Measurements from ENCODE around the gene EPHA2.
"Not testable (repeated sequence)": the region's sequence is repeated elsewhere in the genome, so short reads cannot be mapped to it uniquely, and the experiment has no call there.

Gene EPHA2

GRCh38 chr1:16119504-16119903 lies 36.4 kb downstream of the EPHA2 start:
- no peak for DNase-seq (ENCODE audit: low spot score)

DNA sequence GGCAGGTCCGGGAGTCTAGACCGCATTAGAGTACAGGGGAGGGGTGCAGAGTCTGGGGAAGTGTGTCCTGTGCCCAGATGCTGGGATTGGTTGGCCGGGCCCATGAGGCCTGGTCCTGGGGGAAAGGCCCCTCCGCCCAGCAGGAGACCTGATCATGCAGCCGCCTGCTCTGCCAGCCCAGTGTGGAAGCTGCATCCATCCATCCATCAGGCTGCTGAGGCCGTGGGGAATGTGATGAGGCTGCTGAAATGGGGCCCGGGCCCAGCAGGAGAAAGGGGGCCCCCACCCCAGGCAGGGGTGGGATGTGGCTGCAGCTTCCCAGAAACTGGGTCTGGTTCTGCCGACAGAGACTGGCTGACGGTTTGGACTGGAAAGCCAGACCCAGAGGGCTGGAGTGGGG lies 37.2 kb downstream of the EPHA2 start:
- no peak for DNase-seq (ENCODE audit: low spot score)

DNA sequence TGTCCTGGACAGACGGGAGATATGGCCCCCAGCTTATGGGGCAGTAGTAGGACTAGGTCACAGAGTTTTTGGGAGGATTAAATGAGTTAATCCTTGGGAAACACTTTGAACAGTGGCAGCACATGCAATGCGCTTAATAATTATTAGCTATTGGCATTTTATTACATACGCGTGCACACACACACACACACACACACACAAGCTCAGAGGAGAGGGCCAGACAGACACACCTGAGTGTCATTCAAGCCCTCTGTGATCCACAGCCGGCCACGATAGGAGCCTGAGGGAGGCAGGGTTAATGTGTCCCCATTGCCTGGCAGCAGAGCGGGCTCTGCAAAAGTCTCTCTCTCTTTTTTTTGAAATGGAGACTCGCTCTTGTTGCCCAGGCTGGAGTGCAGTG lies 37.9 kb downstream of the EPHA2 start:
- DNase-seq (ENCODE audit: low spot score), result no peak

- DNase-seq (ENCODE audit: low spot score), result no peak
Measured at GRCh38 chr1:16117369-16117768, 38.5 kb downstream of the EPHA2 start.

- no peak for DNase-seq (ENCODE audit: low spot score)
Measured at GRCh38 chr1:16116625-16117024, 39.2 kb downstream of the EPHA2 start.

DNA sequence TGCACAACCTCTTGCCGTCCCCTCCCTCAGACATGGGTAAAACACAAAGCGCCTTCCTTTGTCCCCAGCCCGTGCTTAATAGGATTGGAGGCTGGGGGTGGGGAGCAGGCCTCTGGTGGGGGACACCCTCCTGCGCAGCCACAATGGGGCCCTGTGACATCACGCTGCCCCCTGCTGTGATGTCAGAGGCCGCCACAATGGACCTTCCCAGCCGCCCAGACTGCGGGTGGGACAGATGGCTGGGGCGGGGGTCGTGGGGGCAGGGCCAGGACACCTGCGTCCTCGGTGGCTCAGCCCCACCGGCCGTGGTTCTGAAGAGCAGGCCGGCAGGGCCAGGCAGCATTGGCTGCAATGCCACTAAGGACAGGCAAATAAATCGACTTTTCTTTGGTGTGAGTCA lies 39.9 kb downstream of the EPHA2 start:
- DNase-seq (ENCODE audit: low spot score), result no peak

DNA sequence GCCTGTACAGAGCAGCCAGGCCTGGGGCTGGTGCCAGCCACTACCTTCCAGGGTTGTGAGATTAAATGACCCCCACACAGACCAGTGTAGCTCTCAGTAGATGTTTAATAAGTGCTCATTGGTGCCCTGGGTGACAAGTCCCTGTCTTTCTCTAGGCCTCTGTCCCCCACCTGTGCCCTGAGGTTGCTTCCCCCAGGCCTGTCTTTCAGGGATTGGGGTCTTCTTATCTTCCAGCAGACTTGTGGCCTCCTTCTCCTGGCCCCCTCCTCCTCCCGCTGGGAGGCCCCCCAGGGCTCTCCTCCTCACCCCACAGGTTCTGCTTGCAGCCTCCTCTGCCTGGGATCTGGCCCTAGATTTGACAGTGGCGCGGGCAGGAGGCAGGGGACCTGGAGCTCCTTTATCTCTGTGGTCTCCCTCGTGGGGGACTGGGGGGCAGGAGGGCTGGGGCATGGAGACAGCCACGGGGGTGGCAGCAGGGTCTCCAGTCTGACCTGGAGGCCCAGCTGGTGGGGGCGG lies 40.3 kb downstream of the EPHA2 start:
- DNase-seq (ENCODE audit: low spot score), result no peak

DNA sequence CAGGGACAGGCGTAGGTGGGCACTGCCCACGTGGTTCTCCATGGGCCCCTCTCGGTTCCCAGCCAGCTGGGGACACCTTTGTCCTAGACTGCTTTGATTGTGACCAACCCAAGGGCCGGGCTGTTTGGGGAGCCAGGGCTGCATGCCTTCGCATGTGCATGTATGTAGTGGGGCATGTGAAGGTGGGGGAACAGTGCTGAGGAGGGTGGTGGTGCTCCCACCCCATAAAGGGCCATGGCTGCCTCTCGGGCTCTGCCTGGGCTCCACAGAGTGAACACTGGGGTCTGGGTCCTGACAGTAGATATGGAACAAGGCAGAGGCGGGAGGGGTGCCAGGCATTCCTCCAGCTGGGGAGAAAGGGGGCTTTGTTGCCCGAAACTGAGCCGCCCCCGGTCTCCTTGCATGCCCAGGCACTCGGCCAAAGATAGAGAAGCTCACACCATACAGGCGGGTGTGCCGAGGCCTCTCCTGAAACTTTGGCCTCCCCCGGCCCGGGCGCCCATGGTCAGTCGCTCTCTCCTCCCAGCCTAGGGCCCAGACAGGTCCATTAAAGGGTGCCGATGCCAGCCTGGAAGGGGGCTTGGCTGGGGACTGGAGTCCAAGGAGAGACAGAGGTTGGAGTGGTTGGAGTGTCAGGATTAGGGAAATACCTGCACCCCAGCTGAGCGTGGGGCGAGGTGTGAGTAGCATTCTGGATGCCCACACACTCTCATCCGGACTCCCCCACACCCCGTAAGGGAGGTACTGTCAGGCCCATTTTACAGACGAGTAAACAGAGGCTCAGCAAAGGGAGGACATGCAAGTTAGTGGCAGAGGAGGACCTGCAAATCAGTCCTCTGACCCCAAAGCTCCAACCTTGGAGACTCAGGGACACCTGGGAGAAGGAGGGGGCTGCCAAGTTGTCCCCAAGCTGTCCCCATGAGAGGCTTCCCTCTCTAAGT lies 41.1 kb downstream of the EPHA2 start:
- no peak for DNase-seq (ENCODE audit: low spot score)

DNA sequence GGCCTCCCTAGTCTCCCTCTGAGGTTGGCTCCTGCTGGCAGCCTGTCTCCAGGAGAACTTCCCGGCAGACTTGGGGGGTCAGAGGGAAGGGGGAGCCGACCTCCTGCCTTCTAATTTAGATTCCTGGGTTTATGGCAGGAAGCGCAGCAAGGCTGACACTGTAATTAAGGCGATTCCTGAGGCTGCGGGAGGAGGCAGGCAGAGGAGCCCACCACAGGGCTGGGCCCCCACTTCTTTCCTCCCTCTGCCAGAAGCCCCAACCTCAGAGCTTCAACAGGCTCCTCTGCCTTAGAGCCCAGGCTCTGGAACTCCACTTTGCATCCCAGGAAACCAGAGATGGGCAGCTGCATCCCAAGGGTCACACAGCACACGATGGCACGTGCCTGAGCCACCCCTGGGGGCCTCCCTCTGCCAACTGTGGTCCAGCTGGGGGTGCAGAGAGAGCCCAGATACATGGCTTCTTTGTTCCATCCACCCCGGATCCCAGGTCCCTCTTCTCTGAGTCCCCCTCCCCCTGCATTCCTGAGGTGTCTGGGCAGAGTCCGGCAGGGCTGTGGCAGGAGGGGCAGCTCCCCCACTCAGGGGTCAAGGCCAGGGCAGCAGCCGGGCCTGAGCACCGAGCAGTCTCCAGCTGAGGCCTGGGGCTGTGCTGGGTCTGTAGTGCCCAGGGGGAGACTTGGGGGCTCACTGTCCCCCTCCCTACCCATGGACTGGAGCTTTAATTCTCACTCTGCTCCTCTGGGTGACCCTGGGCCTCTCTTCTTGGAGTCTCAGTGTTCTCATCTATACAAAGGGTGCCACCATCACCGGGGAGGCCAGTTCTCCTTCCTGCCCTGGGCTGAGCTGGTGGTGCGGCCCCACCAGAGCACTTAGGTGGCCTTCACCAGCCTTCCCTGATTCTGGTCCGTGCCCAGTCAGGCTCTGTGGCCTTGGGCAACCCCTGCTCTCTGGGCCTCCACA lies 43.0 kb downstream of the EPHA2 start:
- no peak for DNase-seq (ENCODE audit: low spot score)

GRCh38 chr1:16111771-16112595 lies 43.9 kb downstream of the EPHA2 start:
- DNase-seq (ENCODE audit: low spot score), result no peak

GRCh38 chr1:16110884-16111283 lies 45.0 kb downstream of the EPHA2 start:
- DNase-seq (ENCODE audit: low spot score), result no peak

GRCh38 chr1:16110456-16110855 lies 45.4 kb downstream of the EPHA2 start:
- DNase-seq (ENCODE audit: low spot score), result no peak

GRCh38 chr1:16109571-16109970 lies 46.3 kb downstream of the EPHA2 start:
- DNase-seq (ENCODE audit: low spot score), result no peak

- not testable (repeated sequence) for DNase-seq (ENCODE audit: low spot score)
Measured at GRCh38 chr1:16107039-16107438, 48.8 kb downstream of the EPHA2 start.

DNA sequence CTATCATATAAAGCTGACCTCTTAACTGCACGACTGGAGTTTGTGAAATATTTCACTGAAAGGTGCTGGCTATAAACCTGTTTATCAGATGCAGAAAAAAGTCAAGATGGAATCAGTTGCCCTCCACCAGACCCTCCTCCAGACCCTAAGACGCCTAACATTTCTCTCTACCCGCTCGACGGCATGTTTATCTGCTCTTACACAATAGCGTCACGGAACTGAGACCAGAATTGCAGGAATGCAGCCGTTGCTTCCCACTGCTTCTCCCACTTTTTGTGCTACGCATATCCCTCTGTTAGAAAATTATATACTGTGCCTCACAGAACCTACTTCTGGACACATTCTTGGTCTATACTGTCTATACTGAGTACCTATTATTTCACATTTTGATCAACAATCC lies 54.2 kb downstream of the EPHA2 start:
- DNase-seq (ENCODE audit: low spot score), result no peak

DNA sequence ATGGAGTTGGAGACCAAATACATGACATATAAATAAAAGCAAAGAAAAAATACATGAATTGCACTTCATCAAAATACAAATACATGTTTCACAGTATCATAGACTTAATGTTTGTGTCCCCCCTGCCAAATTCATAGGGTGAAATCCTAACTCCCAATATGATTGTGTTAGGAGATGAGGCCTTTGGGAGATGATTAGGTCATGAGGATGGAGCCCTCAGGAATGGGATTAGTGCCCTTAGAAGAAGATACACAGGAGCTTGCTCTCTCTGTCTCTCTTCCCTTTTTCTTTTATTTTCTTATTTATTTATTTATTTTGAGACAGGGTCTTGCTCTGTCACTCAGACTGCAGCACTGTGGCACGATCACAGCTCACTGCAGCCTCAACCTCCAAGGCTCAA lies 56.5 kb downstream of the EPHA2 start:
- no peak for DNase-seq (ENCODE audit: low spot score)

DNA sequence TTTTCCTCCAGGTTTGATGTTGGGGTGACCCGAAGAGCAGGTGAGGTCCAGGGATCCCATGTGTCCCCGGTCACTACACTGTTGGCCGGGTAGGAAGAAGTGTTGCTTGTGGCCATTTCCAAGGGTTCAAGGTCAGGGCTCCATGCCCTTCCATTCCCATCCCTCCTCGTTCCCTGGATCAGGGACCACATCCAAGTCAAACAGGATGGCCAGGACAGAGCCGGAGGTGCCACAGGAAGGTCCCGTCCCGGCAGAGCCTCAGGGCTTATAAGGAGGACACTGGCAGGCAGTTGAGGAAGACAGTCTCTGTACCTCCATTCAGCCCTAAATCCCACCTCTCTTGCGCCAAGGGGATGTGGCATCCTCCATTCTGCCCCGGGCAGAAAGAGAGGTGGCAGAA lies 60.4 kb downstream of the EPHA2 start:
- no peak for DNase-seq (ENCODE audit: low spot score)

DNA sequence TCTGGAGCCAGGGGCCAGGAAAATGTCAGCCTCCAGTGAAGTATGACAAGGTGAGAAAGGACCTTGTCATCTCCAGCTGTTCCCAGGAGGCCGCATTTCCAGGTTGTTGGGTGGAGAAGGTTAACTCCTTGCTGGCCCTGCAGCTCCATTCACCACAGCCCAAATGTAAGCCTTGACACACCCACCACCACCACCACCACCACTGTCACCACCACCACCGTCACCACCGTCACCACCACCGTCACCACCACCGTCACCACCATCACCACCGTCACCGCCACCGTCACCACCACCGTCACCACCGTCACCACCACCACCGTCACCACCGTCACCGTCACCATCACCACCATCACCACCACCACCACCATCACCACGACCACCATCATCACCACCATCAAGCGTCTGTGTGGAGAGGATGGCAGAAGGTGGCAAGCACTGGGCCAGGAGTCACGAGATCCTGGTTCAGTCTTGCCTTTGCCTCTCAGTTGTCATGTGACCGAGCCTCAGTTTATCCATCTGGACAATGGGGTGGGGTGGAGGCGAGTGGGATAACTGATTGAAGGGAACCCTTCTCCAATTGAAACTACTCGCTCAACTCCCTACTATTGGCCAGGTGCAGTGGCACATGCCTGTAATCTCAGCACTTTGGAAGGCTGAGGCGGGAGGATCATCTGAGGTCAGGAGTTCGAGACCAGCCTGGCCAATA lies 61.3 kb downstream of the EPHA2 start:
- no peak for DNase-seq (ENCODE audit: low spot score)

DNA sequence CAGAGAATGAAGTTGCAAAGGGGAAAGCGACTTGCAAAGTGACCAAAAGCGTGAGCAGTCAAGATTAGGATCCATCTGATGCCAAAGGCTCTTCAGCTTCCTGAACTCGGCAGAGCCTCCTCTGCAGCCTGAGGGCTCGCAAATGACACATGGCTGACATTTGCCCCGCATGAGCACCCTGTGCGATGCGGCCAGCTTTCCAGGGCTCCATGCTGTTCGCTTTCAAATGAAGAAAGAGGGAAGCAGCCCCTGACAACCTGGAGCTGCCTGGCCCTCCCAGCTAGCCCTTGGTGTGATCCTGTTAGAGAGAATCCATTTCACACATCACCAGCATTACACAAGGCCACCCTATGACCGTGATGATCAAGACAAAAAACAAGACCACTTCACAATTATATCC lies 62.3 kb downstream of the EPHA2 start:
- DNase-seq (ENCODE audit: low spot score), result no peak

- DNase-seq (ENCODE audit: low spot score), result no peak
Measured at GRCh38 chr1:16092923-16093511, 62.9 kb downstream of the EPHA2 start.

Data from Ammon's horn (tissue), 1 donor.